Limb (tissue), 2 donors: ENCODE results near the gene RNF208.
"Not testable (repeated sequence)": the region's sequence is repeated elsewhere in the genome, so short reads cannot be mapped to it uniquely, and the experiment has no call there.

ENCODE experiments used
- DNase-seq, 2 donors: peaks; one replicate each; pipeline ENCODE4 v3.0.0-alpha.2; 2016; ENCODE audit errors: extremely low spot score in 2 of 2

Gene RNF208

DNA sequence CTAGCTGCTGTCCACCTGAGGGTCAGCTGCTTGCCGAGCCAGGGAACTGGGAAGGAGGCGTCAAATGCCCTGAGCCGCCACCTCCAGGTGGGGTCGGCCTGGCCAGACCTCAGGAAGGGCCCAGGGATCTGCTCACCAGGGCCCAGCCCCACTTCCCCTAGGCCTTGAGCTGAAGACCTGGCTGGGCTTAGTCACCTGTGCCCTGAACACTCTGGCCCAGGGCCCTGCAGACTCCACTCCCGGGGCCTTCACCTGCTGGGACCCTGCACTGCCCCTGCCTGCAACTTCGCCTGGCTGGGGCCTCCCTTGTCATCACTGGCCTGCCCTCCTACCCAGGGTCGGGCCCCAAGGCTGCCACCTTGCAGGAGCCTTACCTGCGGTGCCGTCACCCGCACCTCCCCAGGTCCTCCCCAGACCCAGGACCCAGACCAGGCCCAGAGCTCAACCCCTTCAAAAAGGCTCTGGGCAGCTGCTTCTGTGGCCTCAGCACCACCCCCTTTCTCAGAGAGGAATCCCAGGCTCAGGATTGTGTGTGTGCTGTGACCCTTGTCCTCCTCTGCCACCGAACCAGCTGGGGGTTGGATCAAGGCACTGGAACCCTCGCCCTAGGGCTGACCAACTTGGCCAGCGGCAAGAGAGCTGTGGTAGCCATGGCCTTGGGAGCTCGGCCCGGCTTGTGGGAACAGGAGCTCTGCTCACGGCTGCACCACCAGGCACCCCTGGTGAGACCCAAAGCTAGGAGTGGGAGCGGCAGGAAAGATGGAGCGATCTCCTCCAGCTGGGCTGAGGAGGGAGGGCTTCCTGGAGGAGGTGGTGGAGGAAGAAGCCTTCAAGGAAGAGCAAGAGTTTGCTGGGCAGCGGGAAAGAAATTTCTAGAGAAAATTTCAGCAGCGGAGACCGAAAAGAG lies 31.9 kb upstream of the RNF208 start:
- DNase-seq: no peak

DNA sequence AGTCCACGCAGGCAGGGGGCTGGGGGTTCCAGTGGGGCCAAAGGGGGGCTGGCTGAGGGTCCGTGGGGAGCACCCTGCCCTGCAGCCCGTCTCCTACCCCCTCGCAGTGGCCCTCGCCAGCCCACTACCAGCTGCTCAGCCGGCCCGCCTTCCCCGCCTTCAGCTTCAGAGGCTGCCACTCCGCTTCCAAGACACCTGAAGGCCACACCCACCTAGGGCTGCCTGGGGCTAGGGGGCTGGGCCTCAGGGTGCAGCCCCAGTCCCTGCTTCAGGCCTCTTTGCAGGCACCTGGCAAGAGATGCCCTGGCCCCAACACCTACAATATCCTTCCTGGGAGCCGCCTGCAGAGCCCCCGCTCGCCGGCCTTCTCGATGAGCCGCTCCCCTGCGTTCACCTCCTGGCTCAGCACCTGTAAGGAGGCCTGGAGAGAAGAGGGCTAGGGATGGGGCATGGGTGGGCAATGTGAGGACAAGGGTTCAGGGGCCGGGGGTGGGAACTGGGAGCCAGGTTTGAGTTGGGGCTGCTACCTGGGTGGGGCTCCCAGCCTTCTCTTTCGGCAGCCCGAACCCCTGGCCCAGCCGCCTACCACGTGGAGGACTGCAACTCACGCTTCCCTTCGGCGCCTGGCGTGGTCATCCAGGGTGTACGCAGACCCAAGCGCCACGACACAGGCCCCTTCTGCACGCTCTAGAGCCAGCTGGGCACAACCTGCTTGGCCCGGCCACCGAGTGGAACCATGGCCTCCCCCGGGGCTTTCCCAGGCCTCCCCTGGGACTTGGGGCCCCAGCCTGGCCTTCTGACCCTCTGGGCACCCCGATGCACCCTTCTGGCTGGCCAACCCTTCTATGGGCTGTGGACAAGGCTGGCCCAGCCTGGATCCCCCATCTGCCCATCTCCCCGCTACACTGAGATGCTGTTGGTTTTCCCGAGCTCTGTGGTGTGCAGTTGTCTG lies 30.8 kb upstream of the RNF208 start:
- no peak for DNase-seq

DNA sequence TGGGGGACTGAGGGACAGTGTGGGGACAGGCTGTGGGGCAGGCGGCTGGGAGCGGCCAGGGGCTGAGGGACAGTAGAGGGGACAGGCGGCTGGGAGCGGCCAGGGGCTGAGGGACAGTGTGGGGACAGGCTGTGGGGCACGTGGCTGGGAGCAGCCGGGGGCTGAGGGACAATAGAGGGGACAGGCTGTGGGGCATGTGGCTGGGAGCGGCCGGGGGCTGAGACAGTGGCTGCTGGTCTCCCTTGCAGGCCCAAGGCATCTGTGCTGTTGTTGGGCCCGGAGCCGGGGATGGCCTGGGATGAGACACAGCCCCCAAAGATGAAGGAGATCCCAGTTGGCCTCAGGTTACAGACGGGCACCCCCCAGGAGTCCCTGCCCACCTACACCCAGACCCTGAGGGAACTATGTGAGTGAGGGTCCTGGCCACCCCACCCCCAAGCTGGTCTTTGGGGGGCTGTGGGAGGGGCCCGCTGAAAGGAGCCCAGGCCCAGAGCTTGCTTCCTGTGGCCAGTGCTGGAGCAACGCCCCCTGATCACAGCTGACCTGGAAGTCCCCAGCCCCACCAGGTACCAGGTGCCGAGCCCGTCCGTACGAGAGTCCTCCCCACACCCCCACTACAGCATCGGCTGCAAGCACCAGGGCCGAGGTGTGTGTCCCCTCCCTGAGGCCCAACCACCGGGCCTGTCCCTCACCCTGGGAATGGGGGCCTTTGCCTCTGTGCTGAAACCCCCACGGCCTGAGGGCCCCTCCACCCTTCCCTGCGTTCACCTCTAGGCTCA lies 29.6 kb upstream of the RNF208 start:
- no peak for DNase-seq

DNA sequence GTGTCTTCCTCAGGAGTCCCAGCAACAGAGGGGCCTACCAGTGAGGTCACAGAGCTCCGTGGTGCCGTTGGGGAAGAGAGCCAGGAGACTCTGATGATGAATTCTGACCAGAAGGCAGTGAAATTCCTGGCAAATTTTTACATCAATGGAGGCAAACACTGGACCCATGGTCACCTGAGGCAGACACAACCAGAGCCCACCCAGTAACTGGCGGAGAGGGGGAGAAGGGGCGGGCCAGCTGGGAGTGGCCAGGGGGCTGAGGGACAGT lies 29.1 kb upstream of the RNF208 start, which contains the start of gene STPG3:
Gene STPG3 (plus strand): TSS at position 93 of the 268 bp plus-strand sequence. CDS start 1 bp downstream, at position 94.
- DNase-seq: no peak

DNA sequence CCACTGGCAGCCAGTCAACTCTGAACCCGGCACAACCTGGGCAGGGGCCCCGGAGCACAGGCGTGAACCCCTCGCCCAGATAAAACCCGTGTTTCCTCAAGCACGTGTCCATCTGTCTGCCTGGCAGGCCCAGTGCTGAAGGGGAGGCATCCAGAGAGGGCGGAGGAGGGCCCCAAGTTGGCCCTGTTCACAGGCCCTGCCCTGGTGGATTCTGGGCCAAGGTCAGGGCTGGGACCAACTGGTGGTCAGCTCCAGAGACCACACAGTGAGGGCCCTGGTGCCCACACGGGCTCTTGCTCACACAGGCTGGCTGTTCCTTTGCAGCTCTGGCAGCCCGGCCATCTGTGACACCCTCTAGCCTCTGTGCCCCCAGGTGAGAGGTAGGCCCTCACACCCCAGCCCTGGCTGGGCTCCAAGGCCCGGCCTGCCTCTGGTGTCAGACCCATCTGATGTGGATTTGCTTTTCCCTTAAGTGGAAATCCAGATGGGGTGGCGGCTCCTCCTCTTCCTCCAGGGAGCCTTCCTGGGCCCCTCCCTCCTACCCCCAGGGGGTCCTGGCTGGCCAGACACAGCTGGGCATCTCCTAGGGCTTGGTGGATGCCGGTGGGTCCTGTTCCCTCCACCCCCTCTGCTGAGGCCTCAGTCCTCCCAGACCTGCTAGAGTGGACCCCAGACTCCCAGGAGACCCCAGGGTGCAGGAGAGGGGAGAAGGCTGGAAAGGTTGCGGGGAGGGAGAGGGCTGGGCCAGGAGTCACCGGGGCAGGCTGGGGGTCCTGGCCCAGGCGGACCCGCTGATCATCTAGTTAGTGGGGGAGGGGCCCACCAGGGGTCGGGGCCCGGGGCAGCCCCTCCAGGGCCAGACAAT lies 28.5 kb upstream of the RNF208 start:
- no peak for DNase-seq

DNA sequence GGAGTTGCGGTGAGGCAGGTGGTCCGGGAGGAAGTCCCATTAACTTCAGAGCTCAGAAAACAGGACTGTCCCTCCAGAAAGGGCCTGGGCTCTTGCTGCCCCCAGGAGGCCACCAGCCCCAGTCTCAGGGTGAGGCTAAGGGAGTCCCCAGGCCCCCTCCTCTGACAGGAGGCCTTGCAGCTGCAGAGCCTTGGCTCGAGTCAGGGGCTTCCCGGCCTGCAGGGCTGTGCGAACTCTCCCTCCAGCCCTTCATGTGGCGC lies 25.8 kb upstream of the RNF208 start:
- no peak for DNase-seq

DNA sequence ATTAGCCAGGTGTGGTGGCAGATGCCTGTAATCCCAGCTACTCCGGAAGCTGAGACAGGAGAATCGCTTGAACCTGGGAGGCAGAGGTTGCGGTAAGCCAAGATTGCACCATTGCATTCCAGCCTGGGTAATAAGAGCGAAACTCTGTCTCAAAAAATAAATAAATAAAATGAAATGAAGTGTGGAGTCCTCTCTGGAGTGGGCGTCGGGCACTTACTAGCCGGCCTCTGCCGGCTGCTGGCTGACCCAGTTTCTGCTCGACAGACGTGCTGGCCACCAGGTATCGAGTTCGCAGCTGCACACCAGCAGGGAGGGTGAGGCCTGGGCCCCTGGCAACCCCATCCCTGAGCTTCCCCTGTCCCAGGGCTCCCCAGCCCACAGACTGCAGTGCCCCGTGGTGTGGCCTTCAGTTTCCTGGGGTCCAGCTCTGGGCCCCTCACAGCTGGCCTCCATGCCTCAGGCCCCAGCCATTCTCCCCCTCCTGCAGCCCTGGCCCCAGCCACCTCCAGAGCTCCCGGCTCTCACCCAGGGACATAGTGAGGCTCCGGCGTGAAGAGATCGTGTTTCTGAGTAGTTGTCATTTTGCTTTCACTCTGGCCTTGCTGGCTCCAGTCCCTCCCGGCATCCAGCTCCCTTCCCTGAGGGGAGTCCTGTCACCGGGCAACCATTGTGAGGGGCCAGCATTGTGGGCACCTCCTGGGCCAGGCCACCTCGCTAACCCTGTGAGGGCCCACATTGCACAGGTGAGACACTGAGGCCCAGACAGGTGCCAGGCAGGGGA lies 25.3 kb upstream of the RNF208 start:
- DNase-seq: no peak

DNA sequence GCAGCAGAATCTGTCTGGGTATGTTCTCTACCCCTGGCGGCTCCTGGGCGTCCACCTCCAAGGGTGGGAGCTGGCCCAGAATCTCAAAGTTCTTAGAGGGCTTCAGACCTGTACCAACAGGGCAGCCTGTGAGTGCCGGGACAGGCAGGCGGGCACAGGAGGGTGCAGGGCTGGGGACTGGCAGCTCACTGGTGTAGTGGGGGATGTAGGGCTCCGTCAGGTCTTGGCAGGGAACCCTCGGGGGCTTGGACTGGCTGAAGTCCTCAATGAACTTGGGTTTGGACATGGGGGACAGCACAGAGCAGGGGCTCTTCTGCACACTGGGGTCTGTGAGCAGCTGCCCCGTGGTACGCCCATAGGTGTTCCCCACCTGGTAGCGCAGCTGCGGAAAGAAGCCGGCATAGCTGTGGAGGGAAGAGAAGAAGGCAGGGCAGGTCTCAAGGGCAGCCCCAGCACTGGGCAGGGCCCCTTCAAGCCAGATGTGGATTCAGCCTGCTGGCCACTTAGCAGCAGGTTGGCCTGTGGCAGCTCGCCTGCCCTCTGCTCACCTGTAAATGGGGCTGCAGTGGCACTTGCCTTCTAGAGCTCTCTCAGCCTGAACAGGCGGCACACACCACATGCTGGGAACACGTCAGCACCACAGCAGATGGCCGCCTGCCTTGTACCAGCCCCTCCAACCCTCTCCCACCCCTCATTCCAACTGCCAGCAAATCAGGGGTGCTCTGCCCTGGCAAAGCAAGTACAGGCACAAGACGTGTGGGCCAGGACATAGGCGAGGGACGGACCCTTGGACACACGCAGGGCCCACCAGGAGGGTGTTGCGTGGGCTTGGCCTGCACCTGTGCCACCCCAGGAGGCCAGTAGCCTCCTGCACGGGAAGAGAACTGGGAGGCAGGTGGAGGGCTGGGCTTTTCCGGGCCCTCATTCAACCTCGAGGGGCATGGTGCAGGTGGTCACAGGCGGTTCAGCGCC lies 23.7 kb upstream of the RNF208 start:
- DNase-seq: no peak

DNA sequence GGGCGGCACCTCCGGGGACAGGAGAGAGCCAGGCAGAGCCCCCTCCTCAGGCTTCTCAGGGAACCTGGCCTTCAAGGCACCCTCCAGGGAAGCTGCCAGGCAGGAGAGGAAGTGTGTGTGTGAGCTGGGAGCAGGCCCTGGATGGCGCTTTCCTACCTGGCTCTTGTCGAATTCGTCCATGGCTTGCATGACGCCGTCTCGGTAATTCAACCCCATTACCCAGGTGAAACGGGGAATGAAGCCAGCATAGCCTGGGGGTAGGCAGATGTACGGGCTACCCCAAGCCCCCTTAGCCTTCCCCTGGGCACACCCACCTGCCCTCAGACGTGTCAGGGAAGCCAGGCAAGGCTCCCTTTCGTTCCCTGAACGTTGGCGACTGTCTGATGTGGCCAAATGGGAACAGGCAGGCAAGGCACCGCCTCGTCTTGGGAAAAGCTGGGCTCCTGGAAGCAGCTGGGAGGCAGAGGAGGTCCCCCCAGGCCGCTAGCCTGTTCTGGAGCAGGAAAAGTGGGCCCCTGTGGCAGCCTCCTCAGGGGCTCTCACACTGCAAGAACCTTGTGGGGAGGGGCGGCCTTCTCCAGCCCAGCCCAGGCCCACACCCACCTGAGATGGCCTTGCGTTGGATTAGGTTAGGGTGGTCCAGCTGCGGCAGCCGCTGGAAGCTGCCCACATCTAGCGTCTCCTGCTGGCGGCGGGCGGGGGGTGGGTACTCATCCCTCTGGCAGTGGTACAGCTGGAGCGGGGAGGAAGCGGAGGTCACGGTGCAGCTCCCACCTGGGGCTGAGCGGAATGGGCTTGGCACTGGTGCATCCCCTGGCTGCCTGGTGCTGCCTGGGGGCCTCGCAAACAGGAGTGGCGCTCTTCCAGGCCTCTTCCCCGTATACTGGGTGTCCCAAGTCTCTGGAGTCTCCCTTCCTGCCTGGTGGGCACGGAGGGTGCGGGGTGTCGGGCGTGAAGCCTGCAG lies 22.7 kb upstream of the RNF208 start:
- DNase-seq: no peak

DNA sequence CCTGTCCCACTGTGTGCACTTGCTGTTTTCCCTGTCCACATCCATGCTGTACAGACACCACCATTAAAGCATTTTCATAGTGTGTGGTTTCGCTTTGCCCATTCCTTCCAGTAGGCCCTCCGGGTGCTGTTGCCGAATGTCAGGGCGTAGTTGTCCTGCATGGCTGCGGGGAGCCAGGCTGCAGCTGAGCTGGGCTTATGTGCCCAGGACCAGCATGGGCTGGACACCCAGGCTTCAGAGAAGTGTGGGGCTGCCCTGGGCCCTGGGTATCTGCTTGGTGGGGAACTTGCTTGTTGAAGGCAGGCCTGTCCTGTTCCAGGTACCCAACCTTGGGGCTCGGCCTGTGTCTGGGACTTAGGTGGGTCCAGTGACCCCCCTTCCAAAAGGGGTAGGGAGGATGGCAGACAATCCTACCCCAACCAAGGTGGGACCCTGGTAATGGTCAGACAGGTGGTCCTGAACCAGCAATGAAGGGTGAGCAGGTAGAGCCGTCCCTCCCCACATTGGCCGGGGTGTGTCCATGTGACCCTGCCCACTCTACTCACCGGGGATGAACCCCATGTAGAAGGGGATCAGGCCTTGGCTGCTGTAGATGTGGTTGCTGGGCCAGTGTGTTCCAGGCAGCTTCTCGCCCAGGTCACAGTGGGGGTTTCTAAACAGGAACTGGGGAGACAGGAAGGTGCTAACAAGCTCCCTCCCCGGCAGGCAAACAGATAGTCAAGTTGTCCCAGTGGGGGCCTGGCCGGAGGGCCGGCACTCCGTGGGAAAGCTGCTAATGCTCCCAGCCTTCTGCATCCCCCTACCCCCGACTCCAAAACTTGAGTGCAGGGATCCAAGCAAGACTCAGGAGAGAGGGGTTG lies 21.8 kb upstream of the RNF208 start:
- DNase-seq: no peak

DNA sequence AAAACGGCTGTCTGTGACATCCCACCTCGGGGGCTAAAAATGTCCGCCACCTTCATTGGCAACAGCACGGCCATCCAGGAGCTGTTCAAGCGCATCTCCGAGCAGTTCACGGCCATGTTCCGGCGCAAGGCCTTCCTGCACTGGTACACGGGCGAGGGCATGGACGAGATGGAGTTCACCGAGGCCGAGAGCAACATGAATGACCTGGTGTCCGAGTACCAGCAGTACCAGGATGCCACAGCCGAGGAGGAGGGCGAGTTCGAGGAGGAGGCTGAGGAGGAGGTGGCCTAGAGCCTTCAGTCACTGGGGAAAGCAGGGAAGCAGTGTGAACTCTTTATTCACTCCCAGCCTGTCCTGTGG lies 21.2 kb upstream of the RNF208 start:
- DNase-seq: not testable (repeated sequence)

DNA sequence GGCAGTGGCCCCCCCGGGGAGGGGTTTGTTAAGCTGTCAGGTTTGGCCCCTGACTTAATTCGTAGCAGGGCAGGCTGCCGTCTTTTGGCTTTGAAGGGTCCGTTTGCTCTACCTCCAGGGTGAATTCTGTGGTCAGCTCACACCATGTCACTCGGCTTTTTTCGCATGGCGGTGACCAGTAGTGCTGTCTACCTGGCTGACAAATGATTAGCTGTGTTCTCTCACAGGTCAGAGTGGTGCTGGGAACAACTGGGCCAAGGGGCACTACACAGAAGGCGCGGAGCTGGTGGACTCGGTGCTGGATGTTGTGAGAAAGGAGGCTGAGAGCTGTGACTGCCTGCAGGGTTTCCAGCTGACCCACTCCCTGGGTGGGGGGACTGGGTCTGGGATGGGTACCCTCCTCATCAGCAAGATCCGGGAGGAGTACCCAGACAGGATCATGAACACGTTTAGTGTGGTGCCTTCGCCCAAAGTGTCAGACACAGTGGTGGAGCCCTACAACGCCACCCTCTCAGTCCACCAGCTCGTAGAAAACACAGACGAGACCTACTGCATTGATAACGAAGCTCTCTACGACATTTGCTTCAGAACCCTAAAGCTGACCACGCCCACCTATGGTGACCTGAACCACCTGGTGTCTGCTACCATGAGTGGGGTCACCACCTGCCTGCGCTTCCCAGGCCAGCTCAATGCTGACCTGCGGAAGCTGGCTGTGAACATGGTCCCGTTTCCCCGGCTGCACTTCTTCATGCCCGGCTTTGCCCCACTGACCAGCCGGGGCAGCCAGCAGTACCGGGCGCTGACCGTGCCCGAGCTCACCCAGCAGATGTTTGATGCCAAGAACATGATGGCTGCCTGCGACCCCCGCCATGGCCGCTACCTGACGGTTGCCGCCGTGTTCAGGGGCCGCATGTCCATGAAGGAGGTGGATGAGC lies 20.5 kb upstream of the RNF208 start:
- no peak for DNase-seq

DNA sequence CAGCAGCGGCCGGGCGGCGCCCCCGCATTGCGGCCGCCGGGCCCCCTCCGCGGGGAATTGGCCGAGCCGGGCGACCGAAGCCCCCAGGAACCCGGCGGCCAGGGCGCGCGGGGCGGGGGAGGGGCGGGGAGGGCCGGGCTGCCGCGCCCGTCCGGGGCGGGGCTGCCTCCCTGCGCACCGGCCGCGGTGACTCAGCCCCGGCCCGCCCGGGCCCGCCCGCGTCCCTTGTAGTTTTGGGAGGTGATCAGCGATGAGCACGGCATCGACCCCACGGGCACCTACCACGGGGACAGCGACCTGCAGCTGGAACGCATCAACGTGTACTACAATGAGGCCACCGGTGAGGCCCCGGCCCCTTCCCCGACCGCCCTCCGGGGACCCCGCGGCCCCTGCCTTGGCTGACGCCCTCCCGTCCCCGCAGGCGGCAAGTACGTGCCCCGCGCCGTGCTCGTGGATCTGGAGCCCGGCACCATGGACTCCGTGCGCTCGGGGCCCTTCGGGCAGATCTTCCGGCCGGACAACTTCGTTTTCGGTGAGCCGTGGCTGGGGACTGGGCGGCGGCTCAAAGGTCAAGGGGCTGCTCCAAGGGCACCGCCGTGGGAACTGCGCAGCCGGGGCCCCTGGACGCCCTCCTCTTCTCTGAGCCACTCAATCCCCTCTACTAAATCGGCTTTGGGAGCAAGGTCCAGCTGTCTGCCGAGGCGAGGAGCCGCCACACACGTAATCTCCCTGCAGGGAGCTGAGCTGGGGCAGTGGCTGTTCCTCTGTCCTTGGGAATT lies 19.6 kb upstream of the RNF208 start:
- no peak for DNase-seq

DNA sequence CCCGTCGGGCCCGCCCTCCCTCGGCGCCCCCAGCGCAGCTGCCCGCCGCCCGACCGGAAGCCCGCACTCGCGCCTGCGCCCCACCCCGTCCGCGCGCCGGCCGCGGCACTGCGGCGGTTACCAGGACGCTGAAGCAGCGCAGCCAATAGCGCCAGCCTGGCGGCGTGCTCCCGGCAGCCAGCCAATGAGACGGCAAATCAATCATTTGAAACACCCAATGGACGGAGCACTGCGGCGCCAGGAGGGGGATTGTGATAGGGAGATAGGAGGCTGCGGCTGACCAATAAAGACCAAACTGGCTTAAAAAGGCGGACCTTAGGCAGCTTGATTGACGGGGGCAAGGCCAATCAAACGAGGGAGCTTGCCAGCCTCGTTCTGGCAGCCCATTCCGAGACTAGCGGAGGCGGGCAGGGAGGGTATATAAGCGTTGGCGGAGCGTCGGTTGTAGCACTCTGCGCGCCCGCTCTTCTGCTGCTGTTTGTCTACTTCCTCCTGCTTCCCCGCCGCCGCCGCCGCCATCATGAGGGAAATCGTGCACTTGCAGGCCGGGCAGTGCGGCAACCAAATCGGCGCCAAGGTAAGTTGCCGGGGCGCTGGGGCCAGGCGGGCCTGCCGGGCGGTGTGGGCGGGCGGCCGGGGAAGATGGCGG lies 18.9 kb upstream of the RNF208 start, which contains the start of gene TUBB4B:
Gene TUBB4B (plus strand): TSS at position 447 of the 649 bp plus-strand sequence. CDS start 74 bp downstream, at position 521.
- peak; percentile 99 to 100 for DNase-seq
